HG03045 (cell line): Measurements from ENCODE around the gene ST3GAL6.
A peak's percentile ranks its signal among the peaks of the same experiment; 100 is the strongest.

Experiments
- ATAC-seq: cut with Tn5 transposase; IDR thresholded peaks from one replicate; pipeline ENCODE4 v1.9.1; 2021; ENCODE audit warnings: mild to moderate bottlenecking, moderate library complexity; ENCODE audit not compliant: unreplicated experiment

The ST3GAL6 gene

GRCh38 chr3:98763076-98763475 lies at the start of gene ST3GAL6:
TSS of gene ST3GAL6 (plus strand) at chr3:98763340. CDS start at chr3:98768441, 5,101 bp downstream.
- ATAC-seq = no peak

DNA sequence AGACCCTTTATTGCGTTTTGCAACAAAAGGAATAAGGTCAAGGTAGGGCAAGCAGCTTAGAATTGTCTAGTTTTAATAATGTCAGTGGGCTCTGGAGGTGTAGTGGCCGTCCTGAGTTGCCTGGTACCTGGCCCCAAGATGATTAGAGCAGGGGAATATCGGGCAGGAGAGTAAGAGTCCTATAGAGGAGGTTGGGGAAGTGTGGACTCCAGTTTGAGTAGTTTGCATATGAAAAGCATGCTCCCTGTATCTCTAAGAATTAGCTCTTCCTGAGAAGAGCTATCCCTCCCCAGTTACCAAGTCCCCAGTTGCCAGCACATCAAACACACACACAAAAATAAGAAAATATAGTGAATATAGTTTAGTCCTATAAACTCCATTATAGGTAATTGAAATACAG lies 49.2 kb upstream of the ST3GAL6 start:
- ATAC-seq = no peak

GRCh38 chr3:98717584-98717983 lies 45.6 kb upstream of the ST3GAL6 start:
- no peak for ATAC-seq

GRCh38 chr3:98718730-98719129 lies 44.4 kb upstream of the ST3GAL6 start:
- no peak for ATAC-seq

DNA sequence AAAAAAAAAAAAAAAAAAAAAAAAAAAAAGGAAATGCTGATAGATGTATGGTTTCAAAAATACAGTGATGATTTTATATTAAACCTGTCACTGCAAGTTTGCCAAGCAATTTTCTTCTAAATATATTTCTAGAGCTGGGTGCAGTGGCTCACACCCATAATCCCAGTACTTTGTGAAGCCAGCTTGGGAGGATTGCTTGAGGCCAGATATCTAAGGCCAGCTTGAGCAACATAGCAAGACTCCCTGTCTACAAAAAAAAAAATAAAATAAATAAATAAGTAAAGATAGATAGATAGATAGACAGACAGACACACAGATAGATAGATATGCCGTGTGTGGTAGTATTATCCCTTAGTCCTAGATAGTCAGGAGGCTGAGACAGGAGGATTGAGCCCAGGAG lies 41.4 kb upstream of the ST3GAL6 start:
- ATAC-seq = no peak

DNA sequence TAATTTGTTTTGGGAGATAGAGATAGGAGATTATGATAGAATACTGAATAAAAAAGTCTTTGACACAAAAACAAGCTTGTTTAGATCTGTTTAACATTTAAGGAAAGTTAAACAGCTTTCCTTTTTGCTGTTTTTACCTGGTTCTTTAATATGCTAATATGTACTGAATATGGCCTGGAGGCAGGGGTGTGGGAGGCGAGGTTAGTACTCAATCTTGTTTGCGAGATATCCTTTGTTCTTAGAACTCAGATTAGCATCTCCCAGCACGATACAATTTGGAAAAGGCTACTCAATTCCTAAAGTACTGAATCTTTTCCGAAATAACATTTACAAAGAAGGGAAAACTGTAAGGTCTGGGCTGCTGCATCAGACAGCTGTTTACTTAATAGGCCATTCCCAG lies 40.8 kb upstream of the ST3GAL6 start:
- ATAC-seq = no peak

- ATAC-seq = no peak
These were observed 37.8 kb upstream of the ST3GAL6 start for GRCh38 chr3:98725352-98725751.

GRCh38 chr3:98726084-98726483 lies 37.1 kb upstream of the ST3GAL6 start:
- ATAC-seq = no peak

- ATAC-seq = no peak
These were observed 35.5 kb upstream of the ST3GAL6 start for GRCh38 chr3:98727638-98728037.

- ATAC-seq = no peak
These were observed 34.5 kb upstream of the ST3GAL6 start for GRCh38 chr3:98728672-98729071.

DNA sequence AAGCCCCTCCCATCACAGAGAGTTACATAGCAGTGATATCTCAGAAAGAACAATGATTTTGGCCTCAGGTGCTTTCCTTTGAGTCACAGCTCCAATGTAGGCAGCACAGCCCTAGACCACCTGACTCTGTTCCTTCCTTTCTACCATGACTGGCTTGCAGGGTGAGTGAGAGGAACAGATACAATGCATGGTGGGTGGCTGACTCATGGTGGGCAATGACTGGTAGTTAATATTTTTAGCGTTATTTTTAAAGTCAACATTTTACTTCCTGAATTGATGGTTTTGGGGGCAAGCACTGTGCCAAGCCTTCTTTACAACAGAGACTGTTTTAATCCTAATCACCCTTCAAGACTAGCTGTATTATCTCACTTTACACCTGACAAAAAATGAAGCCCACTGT lies 32.8 kb upstream of the ST3GAL6 start:
- peak; percentile 41 for ATAC-seq

GRCh38 chr3:98730886-98731537 lies 32.1 kb upstream of the ST3GAL6 start:
- ATAC-seq = no peak

DNA sequence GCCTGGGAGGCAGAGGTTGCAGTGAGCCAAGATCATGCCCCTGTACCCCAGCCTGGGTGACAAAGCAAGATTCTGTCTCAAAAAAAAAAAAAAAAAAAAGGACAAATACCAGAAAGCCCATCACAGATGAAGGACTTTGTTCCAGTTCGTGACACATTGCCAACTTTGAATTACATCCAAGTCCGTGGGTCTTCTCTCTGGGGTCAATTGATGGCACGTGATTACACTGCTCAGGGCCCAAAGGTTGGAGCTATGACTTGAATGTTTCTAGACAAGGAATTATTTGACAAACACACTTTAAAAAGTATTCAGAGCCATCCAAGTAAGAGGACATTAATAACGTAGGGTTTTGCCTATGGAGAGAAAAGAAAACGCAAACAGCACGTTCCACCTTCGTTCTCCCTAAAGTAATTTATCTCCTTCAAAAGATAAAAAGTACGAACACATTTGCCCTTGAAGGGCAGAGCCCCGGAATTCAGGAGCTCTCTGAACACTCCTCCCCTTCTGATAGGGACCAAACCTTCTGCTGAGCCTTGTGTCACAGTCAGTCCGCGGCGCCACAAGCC lies 31.3 kb upstream of the ST3GAL6 start:
- peak; percentile 53 for ATAC-seq

DNA sequence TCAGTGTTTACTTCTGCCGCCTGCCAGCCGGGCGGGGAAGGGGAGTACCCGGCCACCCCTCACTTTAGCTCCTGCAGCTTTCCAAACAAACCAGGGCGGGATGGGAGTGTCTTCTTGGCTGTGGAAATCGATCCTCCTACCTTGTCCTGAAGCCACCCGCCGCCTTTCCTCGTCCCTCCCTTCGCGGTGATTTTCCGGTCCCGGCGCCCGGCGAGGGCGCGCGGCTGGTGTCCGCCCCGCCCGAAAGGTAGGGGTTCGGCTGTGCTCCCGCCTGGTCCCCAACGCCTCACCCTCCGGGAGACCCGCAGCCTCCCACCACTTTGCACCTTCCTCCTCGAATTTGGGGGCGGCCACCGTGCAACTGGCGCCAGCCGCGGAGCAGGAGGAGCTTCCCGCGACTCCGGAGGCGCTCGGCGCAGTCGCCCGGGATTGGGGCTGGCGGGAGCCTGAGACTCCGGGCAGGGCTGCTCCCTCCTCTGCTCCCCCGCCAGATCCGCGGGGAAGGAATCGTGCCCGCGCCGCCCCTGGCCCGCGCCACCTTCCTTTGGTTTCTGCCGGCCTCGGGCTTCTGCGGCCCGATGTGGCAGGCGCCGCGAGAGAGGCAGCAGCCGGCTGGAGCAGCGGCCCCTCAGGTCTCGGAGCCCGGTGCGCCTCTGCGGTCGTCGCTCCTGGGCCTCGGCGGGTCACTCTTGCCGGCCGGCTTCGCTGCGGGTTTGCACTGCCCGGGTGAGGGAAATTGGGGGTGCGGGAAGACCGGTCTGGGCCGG lies 30.7 kb upstream of the ST3GAL6 start:
- ATAC-seq = peak; percentile 42

- ATAC-seq = peak; percentile 29
These were observed 29.9 kb upstream of the ST3GAL6 start for GRCh38 chr3:98733053-98733811.

GRCh38 chr3:98733812-98734281 lies 29.3 kb upstream of the ST3GAL6 start:
- ATAC-seq = peak; percentile 24

DNA sequence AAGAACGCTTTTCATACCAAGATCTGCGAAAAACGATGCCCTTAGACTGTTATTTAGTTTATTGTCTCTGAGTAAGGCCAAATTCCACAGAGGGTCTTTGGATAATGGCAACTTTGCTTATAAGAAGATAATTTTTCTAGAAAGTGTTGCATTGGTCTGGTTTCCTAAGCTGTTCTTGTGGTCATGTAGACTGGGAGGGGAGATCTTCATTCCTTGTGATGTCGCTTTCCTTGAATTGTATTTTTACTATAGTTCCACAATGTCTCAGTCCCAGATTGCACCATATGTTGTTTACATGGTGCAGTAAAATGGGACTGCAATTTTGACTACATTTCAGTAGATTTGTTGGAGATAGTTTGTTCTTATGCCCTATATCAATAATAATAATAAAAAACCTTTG lies 28.8 kb upstream of the ST3GAL6 start:
- no peak for ATAC-seq

GRCh38 chr3:98734735-98735134 lies 28.4 kb upstream of the ST3GAL6 start:
- ATAC-seq = no peak

GRCh38 chr3:98735296-98735695 lies 27.8 kb upstream of the ST3GAL6 start:
- ATAC-seq = no peak

GRCh38 chr3:98735761-98736269 lies 27.3 kb upstream of the ST3GAL6 start:
- no peak for ATAC-seq

- no peak for ATAC-seq
These were observed 25.8 kb upstream of the ST3GAL6 start for GRCh38 chr3:98737301-98737700.
